ENCODE measurements around the gene SFSWAP.
"Not testable (repeated sequence)": the region's sequence is repeated elsewhere in the genome, so short reads cannot be mapped to it uniquely, and the experiment has no call there.

Gene SFSWAP

DNA sequence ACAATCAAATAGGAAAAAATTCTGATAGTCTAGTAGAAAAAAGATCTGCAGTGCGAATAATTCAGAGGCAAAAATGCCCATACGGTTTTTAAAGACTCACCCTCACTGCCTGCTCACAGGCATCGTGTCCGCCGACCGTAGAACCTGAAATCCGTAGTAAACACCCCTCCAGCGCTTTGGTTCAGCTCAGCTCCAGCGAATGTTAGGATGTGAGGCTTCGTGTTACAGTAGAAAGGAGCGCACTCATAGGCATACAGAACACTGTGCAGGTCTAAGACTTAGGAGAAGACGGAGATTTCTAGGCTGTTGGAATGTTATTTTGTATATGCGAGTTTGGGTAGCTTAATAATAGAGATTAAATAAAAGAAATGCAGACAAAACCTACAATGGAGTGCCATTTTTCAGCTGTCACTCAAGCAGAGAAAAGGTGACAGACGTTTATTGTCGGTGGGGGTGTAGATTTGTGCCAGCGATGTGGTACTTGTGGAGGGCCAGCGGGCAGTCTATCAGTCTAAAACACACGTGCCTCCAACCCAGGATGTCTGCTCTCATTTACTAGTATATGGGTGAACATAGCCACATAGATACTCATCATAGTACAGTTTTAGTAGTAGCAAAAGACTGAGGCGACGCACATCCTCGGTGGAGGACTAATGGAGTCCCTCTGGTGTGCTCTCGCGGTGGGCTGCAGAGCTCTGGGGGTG, 25.7 kb downstream of the SFSWAP start:
- no peak for DNase-seq (ENCODE audit: low read depth)

DNA sequence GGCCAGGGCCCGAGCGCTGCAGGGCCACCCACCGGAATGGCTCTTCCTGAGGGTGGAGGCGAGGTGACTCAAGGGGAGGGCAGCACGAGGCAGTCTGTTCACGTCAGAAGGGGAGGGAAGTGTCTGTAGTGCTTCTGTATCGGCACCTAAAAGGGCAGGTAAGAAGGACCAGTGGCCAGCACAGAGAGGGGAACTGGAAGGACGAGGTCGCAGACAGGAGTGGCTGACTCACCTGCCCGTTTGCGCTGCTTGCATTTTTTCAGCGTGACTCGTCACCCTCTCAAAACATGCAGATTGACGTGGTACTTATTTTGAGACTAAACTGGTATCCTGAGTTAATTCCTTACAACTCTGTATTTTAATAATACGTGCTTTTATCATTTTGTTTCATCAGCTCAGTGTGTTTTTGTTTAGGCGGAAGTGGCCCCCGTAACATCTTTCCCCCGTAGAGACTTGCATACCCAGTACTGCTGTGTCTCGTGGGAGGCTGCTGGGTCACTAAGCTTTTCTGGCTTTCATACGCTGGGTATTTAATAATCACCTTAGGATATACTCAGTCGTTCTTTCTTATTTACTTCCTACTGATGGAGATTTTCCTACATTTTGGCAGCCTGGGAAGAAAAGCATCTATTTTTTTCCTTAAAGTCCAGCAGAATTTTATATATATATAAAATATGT, 26.4 kb downstream of the SFSWAP start:
- DNase-seq (ENCODE audit: low read depth): no peak

- DNase-seq (ENCODE audit: low read depth): no peak
Observed at GRCh38 chr12:131738196-131738595, 27.3 kb downstream of the SFSWAP start.

- DNase-seq (ENCODE audit: low read depth): no peak
Observed at GRCh38 chr12:131740626-131741025, 29.7 kb downstream of the SFSWAP start.

- not testable (repeated sequence) for DNase-seq (ENCODE audit: low read depth)
Observed at GRCh38 chr12:131742761-131743160, 31.9 kb downstream of the SFSWAP start.

- not testable (repeated sequence) for DNase-seq (ENCODE audit: low read depth)
Observed at GRCh38 chr12:131743410-131743809, 32.5 kb downstream of the SFSWAP start.

- DNase-seq (ENCODE audit: low read depth): not testable (repeated sequence)
Observed at GRCh38 chr12:131743880-131744279, 33.0 kb downstream of the SFSWAP start.

- not testable (repeated sequence) for DNase-seq (ENCODE audit: low read depth)
Observed at GRCh38 chr12:131744675-131745074, 33.8 kb downstream of the SFSWAP start.

GRCh38 chr12:131745706-131746105, 34.8 kb downstream of the SFSWAP start:
- no peak for DNase-seq (ENCODE audit: low read depth)

DNA sequence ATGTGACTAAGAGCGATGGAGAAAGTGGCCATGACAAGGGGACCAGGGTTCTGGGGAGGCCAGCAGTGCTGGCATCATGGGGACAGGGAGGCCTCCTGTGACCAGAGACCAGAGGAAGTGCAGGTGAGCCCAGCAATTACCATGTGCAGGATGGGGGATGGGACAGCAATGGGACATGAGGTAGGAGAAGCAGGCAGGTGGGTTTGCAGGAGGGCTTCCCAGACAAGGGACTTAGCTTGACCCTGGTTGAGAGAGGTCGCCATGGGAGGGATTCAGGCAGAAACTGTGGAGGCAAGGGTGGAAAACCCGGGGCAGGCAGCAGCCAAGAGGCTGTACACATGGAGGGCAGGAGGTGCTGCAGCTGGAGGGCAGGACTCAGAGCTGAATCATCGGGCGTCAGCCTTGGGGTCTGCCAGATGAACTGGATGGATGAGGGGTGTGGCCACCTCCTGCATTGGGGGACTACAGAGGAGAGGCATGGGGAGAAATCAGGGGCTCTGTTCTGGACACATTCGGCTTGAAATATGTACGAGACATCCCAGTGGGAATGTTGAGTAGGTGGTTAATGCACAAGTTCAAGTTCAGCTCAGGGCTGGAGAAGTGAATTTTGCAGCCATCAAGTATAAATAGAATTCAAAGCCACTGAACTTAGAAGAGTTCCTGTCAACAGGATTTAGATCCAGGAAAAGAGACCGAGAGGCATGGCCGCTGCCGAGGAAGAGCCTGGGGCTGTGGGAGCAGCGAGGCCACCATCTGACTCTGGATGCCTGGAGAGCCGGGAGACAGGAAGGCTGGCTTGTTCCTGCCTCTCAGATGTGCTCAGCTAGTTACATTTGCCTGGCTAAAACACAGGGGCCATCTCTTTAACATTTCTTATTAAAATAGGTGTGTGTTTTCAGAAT, 36.6 kb downstream of the SFSWAP start:
- no peak for DNase-seq (ENCODE audit: low read depth)

- no peak for DNase-seq (ENCODE audit: low read depth)
Observed at GRCh38 chr12:131749618-131750315, 38.9 kb downstream of the SFSWAP start.

DNA sequence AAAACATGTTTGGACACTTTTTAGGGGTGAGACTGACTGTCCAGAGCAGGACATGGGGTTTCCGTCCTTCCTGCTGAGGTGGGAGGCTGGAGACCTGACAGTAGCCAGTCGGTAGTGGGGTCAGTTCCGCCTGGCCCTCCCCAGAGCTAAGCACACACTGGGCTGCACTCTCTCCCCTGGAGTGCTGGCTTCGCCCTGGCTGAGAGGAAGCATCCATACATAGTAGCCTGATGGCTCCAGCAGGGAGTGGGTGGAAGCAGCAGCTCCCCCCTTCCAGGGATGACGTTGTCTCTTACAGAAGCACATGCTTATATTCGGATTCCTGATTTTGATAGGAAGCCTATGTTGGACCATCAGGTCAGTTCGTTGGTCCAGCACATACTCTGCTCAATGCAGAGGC, 40.4 kb downstream of the SFSWAP start:
- DNase-seq (ENCODE audit: low read depth): no peak

DNA sequence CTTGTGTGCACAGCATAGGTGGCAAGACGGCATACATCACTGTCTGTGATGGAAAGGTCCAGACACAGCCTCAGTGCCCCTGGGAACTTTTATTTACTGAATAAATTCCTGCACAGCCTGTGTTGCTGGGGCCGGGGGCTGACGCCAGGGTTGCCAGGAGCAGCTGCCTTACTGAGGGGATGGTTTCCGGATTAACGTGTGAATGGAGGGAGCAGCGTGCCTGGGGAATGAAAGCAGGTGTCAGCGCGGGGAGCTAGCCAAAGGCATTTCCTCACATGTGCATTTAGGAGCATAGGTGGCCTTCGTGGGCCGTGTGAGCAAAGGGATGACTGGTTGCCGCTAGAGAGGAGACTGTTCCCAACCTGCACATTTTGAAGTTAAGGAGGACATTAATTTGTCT, 41.6 kb downstream of the SFSWAP start:
- DNase-seq (ENCODE audit: low read depth): no peak

DNA sequence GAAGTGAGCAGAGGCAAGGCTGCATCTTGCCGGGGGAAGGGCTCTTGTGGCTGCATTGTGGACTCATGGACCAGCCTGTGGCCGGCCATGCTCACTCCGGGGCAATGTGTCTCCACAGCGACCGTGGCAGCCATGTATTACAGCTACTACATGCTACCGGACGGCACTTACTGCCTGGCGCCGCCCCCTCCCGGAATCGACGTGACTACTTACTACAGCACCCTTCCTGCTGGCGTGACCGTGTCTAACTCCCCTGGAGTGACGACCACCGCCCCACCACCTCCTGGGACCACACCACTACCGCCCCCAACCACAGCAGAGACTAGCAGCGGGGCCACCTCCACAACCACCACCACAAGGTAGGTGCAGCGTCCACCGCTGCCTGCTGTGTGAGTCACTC, 42.1 kb downstream of the SFSWAP start:
- no peak for DNase-seq (ENCODE audit: low read depth)

GRCh38 chr12:131753757-131754156, 42.9 kb downstream of the SFSWAP start:
- no peak for DNase-seq (ENCODE audit: low read depth)

DNA sequence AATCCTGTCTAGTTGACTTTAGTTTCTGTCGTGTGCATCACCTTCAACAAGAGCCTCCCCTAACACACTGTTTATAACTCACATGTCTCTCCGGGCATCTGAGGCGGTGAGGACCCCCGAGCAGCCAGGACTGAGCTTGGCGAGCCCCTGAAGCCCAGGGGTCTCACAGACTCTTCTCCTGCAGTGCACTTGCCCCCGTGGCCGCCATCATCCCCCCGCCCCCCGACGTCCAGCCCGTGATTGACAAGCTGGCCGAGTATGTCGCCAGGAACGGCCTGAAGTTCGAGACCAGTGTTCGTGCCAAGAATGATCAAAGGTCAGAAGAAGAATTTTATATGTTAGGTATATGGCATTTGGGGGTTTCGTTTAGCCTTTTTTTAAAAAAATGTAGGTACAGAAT, 43.3 kb downstream of the SFSWAP start:
- no peak for DNase-seq (ENCODE audit: low read depth)

GRCh38 chr12:131755305-131756113, 44.6 kb downstream of the SFSWAP start:
- no peak for DNase-seq (ENCODE audit: low read depth)

- no peak for DNase-seq (ENCODE audit: low read depth)
Observed at GRCh38 chr12:131756441-131756840, 45.6 kb downstream of the SFSWAP start.

- DNase-seq (ENCODE audit: low read depth): no peak
Observed at GRCh38 chr12:131757111-131757510, 46.2 kb downstream of the SFSWAP start.

DNA sequence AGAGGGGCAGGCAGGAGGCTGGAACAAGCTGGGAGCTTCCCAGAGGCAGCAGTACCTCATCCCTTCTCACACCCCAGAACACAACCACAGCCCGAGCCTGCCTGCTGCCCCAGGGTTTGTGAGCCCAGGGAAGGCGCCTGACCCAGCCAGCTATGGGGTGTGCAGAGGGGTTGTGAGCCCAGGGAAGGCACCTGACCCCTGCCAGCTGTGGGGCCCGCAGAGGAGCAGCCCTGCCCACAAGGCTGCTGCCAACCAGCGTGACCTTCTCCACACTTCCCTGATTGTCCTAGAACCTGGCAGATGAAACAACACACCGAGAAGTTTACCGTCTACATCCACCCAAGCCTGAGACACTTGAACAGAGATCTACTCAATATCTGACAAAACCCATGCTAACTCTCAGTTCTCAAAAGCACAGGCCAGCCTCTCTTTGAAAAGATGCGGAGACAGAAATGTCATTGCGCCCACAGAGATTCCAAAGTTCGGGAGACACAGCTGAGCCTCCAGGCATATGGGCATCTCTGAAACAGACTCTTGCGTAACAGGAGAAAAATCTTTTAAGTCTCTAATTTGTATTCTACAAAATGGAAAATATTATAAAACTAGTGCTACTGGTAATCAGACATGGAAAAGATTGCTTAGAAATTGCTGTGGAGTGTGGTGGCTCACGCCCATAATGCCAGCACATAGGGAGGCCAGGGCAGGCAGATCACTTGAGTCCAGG, 47.3 kb downstream of the SFSWAP start:
- DNase-seq (ENCODE audit: low read depth): no peak

- DNase-seq (ENCODE audit: low read depth): no peak
Observed at GRCh38 chr12:131759176-131759575, 48.3 kb downstream of the SFSWAP start.
